Duodenal mucosa (tissue), 2 donors: ENCODE results near the gene DOCK3.
"Not testable (repeated sequence)": the region's sequence is repeated elsewhere in the genome, so short reads cannot be mapped to it uniquely, and the experiment has no call there.

Source experiments
- H3K27ac ChIP-seq: one replicate; pipeline ENCODE4 v1.7.0; 2013; ENCODE audit warnings: low read depth, low read length
- H3K27me3 ChIP-seq, 2 donors: one replicate each; pipeline ENCODE4 v1.7.0; 2013; ENCODE audit warnings: low read length in 2 of 2, control low read depth in 1 of 2; ENCODE audit not compliant: insufficient read depth in 2 of 2, control insufficient read depth in 1 of 2
- H3K36me3 ChIP-seq, 2 donors: one replicate each; pipeline ENCODE4 v1.7.0; 2013; ENCODE audit warnings: low read length in 2 of 2, control low read depth in 1 of 2; ENCODE audit not compliant: insufficient read depth in 2 of 2, control insufficient read depth in 1 of 2
- H3K4me1 ChIP-seq, 2 donors: one replicate each; pipeline ENCODE4 v1.7.0; 2013; ENCODE audit warnings: low read length in 2 of 2, control low read depth in 1 of 2; ENCODE audit not compliant: insufficient read depth in 2 of 2, control insufficient read depth in 1 of 2
- H3K4me3 ChIP-seq, 2 donors: one replicate each; pipeline ENCODE4 v1.7.0; 2013; ENCODE audit warnings: low read length in 2 of 2, low read depth in 1 of 2
- H3K9ac ChIP-seq, 2 donors: one replicate each; pipeline ENCODE4 v1.7.0; 2013; ENCODE audit warnings: low read length in 2 of 2, low read depth in 1 of 2
- H3K9me3 ChIP-seq, 2 donors: one replicate each; pipeline ENCODE4 v1.7.0; 2013; ENCODE audit warnings: low read length in 2 of 2, control low read depth in 1 of 2; ENCODE audit not compliant: control insufficient read depth in 1 of 2

The DOCK3 gene

GRCh38 chr3:50890688-50891344 is 216.1 kb downstream of the DOCK3 start:
- no peak overlapping the region for H3K4me3 ChIP-seq
- H3K36me3 ChIP-seq, result no peaks in the 10 kb centered on the region

GRCh38 chr3:50901097-50901496 is 226.4 kb downstream of the DOCK3 start:
- not testable (repeated sequence) for H3K4me3 ChIP-seq, H3K27ac ChIP-seq, H3K9me3 ChIP-seq, H3K27me3 ChIP-seq, H3K36me3 ChIP-seq, H3K9ac ChIP-seq, H3K4me1 ChIP-seq

More at GRCh38 chr3:50890688-50891344, 216.1 kb downstream of the DOCK3 start:
- no peaks in the 10 kb centered on the region for H3K4me1 ChIP-seq
- peaks cover 0 to 4% of the 10 kb centered on the region in 2 donors for H3K9me3 ChIP-seq
- H3K27me3 ChIP-seq, result no peaks in the 10 kb centered on the region
- H3K27ac ChIP-seq, result no peak overlapping the region
- no peak overlapping the region for H3K9ac ChIP-seq

- Histone ChIP-seq H3K9ac (no peak overlapping the region), H3K27me3 (no peaks in the 10 kb centered on the region), H3K9me3 (no peaks in the 10 kb centered on the region), H3K36me3 (no peaks in the 10 kb centered on the region), H3K4me1 (no peaks in the 10 kb centered on the region), H3K27ac (no peak overlapping the region), H3K4me3 (no peak overlapping the region)
These were observed 238.0 kb downstream of the DOCK3 start for GRCh38 chr3:50912746-50913145.

- no peak overlapping the region for H3K9ac ChIP-seq
- no peaks in the 10 kb centered on the region for H3K36me3 ChIP-seq
- no peak overlapping the region for H3K4me3 ChIP-seq
- H3K27ac ChIP-seq, result no peak overlapping the region
- no peaks in the 10 kb centered on the region for H3K4me1 ChIP-seq
- no peaks in the 10 kb centered on the region for H3K27me3 ChIP-seq
- H3K9me3 ChIP-seq, result no peaks in the 10 kb centered on the region
These were observed 238.5 kb downstream of the DOCK3 start for GRCh38 chr3:50913260-50913659.

DNA sequence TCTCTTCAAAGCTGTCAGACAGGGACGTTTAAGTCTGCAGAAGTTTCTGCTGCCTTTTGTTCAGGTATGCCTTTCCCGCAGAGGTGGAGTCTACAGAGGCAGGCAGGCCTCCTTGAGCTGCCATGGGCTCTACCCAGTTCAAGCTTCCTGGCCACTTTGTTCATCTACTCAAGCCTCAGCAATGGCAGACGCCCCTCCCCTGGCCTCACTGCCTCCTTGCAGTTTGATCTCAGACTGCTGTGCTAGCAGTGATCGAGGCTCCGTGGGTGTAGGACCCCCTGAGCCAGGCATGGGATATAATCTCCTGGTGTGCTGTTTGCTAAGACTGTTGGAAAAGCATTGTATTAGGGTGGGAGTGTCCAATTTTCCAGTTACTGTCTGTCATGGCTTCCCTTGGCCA is 247.3 kb downstream of the DOCK3 start:
- not testable (repeated sequence) for H3K27ac ChIP-seq, H3K9ac ChIP-seq, H3K27me3 ChIP-seq, H3K4me3 ChIP-seq, H3K36me3 ChIP-seq, H3K4me1 ChIP-seq, H3K9me3 ChIP-seq

DNA sequence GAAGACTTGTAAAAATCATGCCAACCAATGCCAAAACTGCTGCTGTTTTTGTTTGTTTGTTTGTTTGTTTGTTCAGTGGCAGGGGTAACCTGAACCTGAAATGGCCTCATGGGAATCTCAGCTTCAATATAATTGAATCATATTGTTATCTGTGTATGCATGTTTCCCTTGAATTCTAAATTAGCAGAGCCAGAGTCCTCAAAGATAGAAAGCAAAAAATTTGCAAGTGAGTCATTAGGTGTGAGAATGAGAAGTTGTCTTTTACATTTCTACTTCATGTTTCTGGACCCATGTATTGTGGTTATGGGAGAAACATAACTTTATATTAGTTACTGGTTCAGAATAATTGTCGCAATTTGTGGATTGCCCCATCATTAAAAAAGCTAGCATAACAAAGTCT is 249.2 kb downstream of the DOCK3 start:
- no peaks in the 10 kb centered on the region for H3K9me3 ChIP-seq
- no peak overlapping the region for H3K27ac ChIP-seq
- no peak overlapping the region for H3K9ac ChIP-seq
- no peaks in the 10 kb centered on the region for H3K27me3 ChIP-seq
- no peak overlapping the region for H3K4me3 ChIP-seq
- no peaks in the 10 kb centered on the region for H3K36me3 ChIP-seq
- H3K4me1 ChIP-seq, result no peaks in the 10 kb centered on the region

DNA sequence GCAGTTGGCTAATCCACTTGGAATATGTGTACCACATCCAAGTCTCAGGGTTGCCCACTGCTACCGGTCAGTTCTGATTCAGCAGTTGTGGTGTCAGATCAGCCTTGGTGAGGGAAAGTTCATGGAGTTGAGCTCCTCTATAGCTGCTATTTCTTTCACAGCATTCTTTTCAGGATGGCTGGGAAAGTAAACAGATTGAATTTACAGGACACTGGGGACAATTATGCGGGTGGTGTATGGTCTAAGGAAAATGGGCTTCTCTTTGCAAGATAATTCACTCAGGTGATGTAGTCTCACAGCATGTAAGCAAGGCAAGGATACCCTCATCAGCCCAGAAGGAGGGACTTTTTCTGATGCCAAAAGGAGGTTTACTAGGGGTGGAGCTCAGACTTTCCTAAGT is 249.9 kb downstream of the DOCK3 start:
- Histone ChIP-seq H3K9me3 (no peaks in the 10 kb centered on the region), H3K4me3 (no peak overlapping the region), H3K27ac (no peak overlapping the region), H3K4me1 (no peaks in the 10 kb centered on the region), H3K27me3 (no peaks in the 10 kb centered on the region), H3K36me3 (no peaks in the 10 kb centered on the region), H3K9ac (no peak overlapping the region)

DNA sequence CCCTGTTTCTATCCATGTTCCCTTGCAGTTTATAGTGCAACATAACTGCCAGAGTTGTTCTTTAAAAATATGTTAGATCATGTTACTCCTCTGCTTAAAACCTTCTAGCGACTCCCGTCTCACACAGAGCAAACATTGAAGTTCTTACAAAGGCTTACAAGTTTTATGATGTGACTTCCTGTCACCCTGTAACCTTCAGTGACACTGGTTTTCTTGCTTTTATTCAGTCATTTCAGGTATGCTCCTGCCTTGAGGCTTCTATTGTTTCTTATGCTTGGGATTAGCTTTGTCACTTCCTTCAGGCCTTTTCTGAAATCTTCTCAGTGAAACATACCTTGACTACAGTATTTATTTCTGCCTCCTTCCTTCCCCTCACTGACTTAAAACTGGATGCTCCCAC is 252.1 kb downstream of the DOCK3 start:
- no peak overlapping the region for H3K27ac ChIP-seq
- no peaks in the 10 kb centered on the region for H3K36me3 ChIP-seq
- no peak overlapping the region for H3K4me3 ChIP-seq
- H3K9ac ChIP-seq, result no peak overlapping the region
- H3K27me3 ChIP-seq, result no peaks in the 10 kb centered on the region
- no peaks in the 10 kb centered on the region for H3K9me3 ChIP-seq
- no peaks in the 10 kb centered on the region for H3K4me1 ChIP-seq

DNA sequence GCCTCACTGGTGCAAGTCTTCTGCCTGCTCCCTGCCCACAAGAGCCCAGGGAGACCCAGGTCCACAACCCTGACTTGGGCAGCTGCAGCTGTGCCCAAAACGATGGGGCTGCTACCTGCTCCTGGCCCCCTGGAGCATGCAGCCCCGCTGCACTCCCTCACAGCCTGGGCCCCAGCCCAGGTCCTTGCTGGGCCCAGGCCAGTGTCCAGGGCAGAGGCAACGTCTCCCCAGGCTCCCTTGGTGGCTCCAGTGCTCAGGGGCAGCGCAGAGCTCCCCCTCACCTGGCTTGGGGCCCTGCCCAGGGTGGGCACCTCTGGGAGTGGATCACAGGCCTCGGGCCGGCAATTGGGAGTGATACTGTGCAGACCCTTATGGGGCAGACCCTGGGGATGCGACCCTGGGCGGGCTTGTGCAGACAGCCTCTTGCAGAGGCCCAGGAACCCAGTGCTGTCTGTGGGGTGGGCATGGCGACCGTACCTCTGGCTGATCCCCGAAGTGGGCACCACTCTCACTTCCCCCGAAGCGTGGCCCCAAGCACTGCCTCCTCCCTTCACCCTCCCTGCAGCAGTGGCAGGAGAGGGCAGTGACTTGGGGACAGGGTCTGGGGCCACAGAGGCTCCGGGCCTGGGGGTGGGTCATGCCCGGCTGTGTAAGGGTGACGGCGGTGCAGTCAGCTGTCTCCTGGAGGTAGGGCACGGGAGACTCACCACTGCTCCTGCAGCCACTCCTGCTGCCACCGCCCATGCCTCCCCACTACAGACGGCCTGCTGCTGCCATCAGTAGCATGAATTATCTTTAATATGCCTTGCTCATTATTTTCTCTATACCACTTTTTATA is 255.9 kb downstream of the DOCK3 start:
- H3K27ac ChIP-seq, result no peak overlapping the region
- no peak overlapping the region for H3K4me3 ChIP-seq
- no peaks in the 10 kb centered on the region for H3K27me3 ChIP-seq
- H3K9me3 ChIP-seq, result no peaks in the 10 kb centered on the region
- no peak overlapping the region for H3K9ac ChIP-seq
- no peaks in the 10 kb centered on the region for H3K36me3 ChIP-seq
- H3K4me1 ChIP-seq, result no peaks in the 10 kb centered on the region

- H3K4me1 ChIP-seq, H3K36me3 ChIP-seq: not testable (repeated sequence)
These were observed 258.2 kb downstream of the DOCK3 start for GRCh38 chr3:50932918-50933317.

More at GRCh38 chr3:50932918-50933317, 258.2 kb downstream of the DOCK3 start:
- H3K4me3 ChIP-seq, H3K9ac ChIP-seq, H3K9me3 ChIP-seq, H3K27me3 ChIP-seq, H3K27ac ChIP-seq: not testable (repeated sequence)
